Measurements from ENCODE around the gene DAG1. TPM values are rescaled to one million over a fixed set of nuclear protein-coding genes. Genes with fewer than 3 reads are reported as not detected.

Gene DAG1
- total RNA-seq, 1 experiment from 2014 or later, result 93.0 TPM

- H2BK5ac ChIP-seq (ENCODE audit: insufficient read length, low read length), result no peak overlapping the region
- Mint-ChIP-seq H3K9me3 (no peaks in the 10 kb centered on the region), H3K36me3 (ENCODE audit: insufficient read depth in 1 of 3, low read depth in 3 of 3) (peaks cover 1 to 11% (median 7%) of the 10 kb centered on the region in 3 experiments; a peak in 4 of 7 replicates), H3K4me1 (peaks cover 0 to 2% of the 10 kb centered on the region in 2 experiments; a peak in 2 of 4 replicates), H3K27ac (no peak overlapping the region), H3K4me3 (no peak overlapping the region), H3K27me3 (ENCODE audit: low read depth) (no peaks in the 10 kb centered on the region)
- H3K18ac ChIP-seq (ENCODE audit: insufficient read length, low read depth, low read length), result no peak overlapping the region
- H2BK120ac ChIP-seq (ENCODE audit: low read depth, low read length, poor library complexity, severe bottlenecking), result no peak overlapping the region
- H3K27me3 ChIP-seq (ENCODE audit: insufficient read depth, low read length), result no peaks in the 10 kb centered on the region
- no peak overlapping the region for H3K23ac ChIP-seq (ENCODE audit: insufficient read length, low read depth, low read length)
- no peak overlapping the region for H2BK12ac ChIP-seq (ENCODE audit: insufficient read length, low read depth, low read length)
- no peaks in the 10 kb centered on the region for H3K23me2 ChIP-seq (ENCODE audit: insufficient read length, low read depth, low read length, poor library complexity, severe bottlenecking)
- no peaks in the 10 kb centered on the region for H3K9me3 ChIP-seq (ENCODE audit: control insufficient read depth, low read depth, low read length)
- peaks cover 5% of the 10 kb centered on the region; the same call in 1 of the 2 replicates for H3K79me2 ChIP-seq (ENCODE audit: insufficient read depth, low read length)
- H2AK5ac ChIP-seq (ENCODE audit: insufficient read length, low read length), result no peak overlapping the region
- H3K14ac ChIP-seq (ENCODE audit: insufficient read depth, low read length), result no peak overlapping the region
- no peaks in the 10 kb centered on the region for H3K4me1 ChIP-seq (ENCODE audit: insufficient read depth, low read length)
- DNase-seq, result no peak
- TF ChIP-seq, protein P1, sequence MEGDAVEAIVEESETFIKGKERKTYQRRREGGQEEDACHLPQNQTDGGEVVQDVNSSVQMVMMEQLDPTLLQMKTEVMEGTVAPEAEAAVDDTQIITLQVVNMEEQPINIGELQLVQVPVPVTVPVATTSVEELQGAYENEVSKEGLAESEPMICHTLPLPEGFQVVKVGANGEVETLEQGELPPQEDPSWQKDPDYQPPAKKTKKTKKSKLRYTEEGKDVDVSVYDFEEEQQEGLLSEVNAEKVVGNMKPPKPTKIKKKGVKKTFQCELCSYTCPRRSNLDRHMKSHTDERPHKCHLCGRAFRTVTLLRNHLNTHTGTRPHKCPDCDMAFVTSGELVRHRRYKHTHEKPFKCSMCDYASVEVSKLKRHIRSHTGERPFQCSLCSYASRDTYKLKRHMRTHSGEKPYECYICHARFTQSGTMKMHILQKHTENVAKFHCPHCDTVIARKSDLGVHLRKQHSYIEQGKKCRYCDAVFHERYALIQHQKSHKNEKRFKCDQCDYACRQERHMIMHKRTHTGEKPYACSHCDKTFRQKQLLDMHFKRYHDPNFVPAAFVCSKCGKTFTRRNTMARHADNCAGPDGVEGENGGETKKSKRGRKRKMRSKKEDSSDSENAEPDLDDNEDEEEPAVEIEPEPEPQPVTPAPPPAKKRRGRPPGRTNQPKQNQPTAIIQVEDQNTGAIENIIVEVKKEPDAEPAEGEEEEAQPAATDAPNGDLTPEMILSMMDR (conservative IDR thresholded peaks at IDR 0.05), result no peak
- no peak overlapping the region for H4K91ac ChIP-seq (ENCODE audit: insufficient read length, low read depth, low read length)
- H3K27ac ChIP-seq (ENCODE audit: insufficient read length, low read depth, low read length), result no peak overlapping the region
- H3K56ac ChIP-seq (ENCODE audit: insufficient read length, low read depth, low read length), result no peak overlapping the region
- H3K4ac ChIP-seq (ENCODE audit: low read depth, low read length), result no peak overlapping the region
- no peak overlapping the region for H4K8ac ChIP-seq (replicated peaks; ENCODE audit: insufficient read length, low read depth, low read length)
- H2BK20ac ChIP-seq (ENCODE audit: low read depth, low read length, poor library complexity, severe bottlenecking), result no peak overlapping the region
- no CpG with 5 or more reads among the region's 2 CpGs for WGBS (ENCODE audit: extremely low coverage, insufficient read length, low lambda C conversion rate)
- H2BK15ac ChIP-seq (ENCODE audit: low read depth, low read length), result no peak overlapping the region
- peaks cover 12% of the 10 kb centered on the region for H3K79me1 ChIP-seq (ENCODE audit: insufficient read depth, low read depth, low read length, poor library complexity, severe bottlenecking)
- no peak overlapping the region for H3K9ac ChIP-seq (ENCODE audit: extremely low read depth, insufficient read length, low read length)
- H4K5ac ChIP-seq (ENCODE audit: insufficient read length, low read depth, low read length), result no peak overlapping the region
- no peak overlapping the region for H2AFZ ChIP-seq (ENCODE audit: low read length)
- H3K4me2 ChIP-seq (ENCODE audit: insufficient read depth, insufficient read length, low read length), result no peak overlapping the region
- no peaks in the 10 kb centered on the region for H4K20me1 ChIP-seq (ENCODE audit: control insufficient read depth, insufficient read depth, insufficient read length)
- H3T11ph ChIP-seq (ENCODE audit: low read length), result no peak overlapping the region
Observed at GRCh38 chr3:49501842-49502241, 31.8 kb downstream of the DAG1 start.

Data from H9 (cell line).